ENCODE measurements around the gene TOR2A. TPM values are rescaled to one million over a fixed set of nuclear protein-coding genes. Genes with fewer than 3 reads are reported as not detected.

The TOR2A gene
- total and polyA plus RNA-seq, 9 of the 15 experiments (the other 6 are each of a cell fraction or from before 2014, with no cell fraction given), result 0.80 to 25.9 (median 11.1) TPM

GRCh38 chr9:127742435-127743088, 7.5 kb upstream of the TOR2A start (continued):
- TF ChIP-seq, protein P1, sequence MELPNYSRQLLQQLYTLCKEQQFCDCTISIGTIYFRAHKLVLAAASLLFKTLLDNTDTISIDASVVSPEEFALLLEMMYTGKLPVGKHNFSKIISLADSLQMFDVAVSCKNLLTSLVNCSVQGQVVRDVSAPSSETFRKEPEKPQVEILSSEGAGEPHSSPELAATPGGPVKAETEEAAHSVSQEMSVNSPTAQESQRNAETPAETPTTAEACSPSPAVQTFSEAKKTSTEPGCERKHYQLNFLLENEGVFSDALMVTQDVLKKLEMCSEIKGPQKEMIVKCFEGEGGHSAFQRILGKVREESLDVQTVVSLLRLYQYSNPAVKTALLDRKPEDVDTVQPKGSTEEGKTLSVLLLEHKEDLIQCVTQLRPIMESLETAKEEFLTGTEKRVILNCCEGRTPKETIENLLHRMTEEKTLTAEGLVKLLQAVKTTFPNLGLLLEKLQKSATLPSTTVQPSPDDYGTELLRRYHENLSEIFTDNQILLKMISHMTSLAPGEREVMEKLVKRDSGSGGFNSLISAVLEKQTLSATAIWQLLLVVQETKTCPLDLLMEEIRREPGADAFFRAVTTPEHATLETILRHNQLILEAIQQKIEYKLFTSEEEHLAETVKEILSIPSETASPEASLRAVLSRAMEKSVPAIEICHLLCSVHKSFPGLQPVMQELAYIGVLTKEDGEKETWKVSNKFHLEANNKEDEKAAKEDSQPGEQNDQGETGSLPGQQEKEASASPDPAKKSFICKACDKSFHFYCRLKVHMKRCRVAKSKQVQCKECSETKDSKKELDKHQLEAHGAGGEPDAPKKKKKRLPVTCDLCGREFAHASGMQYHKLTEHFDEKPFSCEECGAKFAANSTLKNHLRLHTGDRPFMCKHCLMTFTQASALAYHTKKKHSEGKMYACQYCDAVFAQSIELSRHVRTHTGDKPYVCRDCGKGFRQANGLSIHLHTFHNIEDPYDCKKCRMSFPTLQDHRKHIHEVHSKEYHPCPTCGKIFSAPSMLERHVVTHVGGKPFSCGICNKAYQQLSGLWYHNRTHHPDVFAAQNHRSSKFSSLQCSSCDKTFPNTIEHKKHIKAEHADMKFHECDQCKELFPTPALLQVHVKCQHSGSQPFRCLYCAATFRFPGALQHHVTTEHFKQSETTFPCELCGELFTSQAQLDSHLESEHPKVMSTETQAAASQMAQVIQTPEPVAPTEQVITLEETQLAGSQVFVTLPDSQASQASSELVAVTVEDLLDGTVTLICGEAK (IDR thresholded peaks at IDR 0.05), result 0 out of 2 replicates have a peak, but pooled peaks have one; percentile 15
- TF ChIP-seq, protein P1 (CRISPR knock-in tag; IDR thresholded peaks at IDR 0.05), result no peak
- TF ChIP-seq CREB1 (IDR thresholded peaks at IDR 0.05) (no peak), CREB1 (CRISPR knock-in tag; IDR thresholded peaks at IDR 0.05) (no peak), LCOR (CRISPR knock-in tag; IDR thresholded peaks at IDR 0.05) (0 out of 2 replicates have a peak, but pooled peaks have one; percentile 63), CXXC5 (CRISPR knock-in tag; IDR thresholded peaks at IDR 0.05) (0 out of 2 replicates have a peak, but pooled peaks have one; percentile 22), PHF8 (IDR thresholded peaks at IDR 0.05; ENCODE audit: borderline replicate concordance, low read length) (no peak), CBFA2T3 (IDR thresholded peaks at IDR 0.05) (peak; percentile 59)
- TF ChIP-seq, protein P2, sequence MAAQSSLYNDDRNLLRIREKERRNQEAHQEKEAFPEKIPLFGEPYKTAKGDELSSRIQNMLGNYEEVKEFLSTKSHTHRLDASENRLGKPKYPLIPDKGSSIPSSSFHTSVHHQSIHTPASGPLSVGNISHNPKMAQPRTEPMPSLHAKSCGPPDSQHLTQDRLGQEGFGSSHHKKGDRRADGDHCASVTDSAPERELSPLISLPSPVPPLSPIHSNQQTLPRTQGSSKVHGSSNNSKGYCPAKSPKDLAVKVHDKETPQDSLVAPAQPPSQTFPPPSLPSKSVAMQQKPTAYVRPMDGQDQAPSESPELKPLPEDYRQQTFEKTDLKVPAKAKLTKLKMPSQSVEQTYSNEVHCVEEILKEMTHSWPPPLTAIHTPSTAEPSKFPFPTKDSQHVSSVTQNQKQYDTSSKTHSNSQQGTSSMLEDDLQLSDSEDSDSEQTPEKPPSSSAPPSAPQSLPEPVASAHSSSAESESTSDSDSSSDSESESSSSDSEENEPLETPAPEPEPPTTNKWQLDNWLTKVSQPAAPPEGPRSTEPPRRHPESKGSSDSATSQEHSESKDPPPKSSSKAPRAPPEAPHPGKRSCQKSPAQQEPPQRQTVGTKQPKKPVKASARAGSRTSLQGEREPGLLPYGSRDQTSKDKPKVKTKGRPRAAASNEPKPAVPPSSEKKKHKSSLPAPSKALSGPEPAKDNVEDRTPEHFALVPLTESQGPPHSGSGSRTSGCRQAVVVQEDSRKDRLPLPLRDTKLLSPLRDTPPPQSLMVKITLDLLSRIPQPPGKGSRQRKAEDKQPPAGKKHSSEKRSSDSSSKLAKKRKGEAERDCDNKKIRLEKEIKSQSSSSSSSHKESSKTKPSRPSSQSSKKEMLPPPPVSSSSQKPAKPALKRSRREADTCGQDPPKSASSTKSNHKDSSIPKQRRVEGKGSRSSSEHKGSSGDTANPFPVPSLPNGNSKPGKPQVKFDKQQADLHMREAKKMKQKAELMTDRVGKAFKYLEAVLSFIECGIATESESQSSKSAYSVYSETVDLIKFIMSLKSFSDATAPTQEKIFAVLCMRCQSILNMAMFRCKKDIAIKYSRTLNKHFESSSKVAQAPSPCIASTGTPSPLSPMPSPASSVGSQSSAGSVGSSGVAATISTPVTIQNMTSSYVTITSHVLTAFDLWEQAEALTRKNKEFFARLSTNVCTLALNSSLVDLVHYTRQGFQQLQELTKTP (IDR thresholded peaks at IDR 0.05; ENCODE audit: low read depth in 1 of 2, partially characterized antibody in 2 of 2), result no peak
- TF ChIP-seq, protein P3, sequence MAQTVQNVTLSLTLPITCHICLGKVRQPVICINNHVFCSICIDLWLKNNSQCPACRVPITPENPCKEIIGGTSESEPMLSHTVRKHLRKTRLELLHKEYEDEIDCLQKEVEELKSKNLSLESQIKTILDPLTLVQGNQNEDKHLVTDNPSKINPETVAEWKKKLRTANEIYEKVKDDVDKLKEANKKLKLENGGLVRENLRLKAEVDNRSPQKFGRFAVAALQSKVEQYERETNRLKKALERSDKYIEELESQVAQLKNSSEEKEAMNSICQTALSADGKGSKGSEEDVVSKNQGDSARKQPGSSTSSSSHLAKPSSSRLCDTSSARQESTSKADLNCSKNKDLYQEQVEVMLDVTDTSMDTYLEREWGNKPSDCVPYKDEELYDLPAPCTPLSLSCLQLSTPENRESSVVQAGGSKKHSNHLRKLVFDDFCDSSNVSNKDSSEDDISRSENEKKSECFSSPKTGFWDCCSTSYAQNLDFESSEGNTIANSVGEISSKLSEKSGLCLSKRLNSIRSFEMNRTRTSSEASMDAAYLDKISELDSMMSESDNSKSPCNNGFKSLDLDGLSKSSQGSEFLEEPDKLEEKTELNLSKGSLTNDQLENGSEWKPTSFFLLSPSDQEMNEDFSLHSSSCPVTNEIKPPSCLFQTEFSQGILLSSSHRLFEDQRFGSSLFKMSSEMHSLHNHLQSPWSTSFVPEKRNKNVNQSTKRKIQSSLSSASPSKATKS (CRISPR knock-in tag; IDR thresholded peaks at IDR 0.05), result no peak
